ENCODE data around the gene TBXA2R. TPM values are rescaled to one million over a fixed set of nuclear protein-coding genes. Genes with fewer than 3 reads are reported as not detected.

Gene TBXA2R
- polyA plus RNA-seq, 3 donors: 0.56 to 3.7 (median 3.6) TPM

- H3K27ac ChIP-seq (ENCODE audit: low read depth, low read length): no peak overlapping the region
- 86 to 88% (median 87%) methylated on average over 10 of the region's 10 CpGs for WGBS, 3 donors
These were observed 56.9 kb downstream of the TBXA2R start for GRCh38 chr19:3549816-3550215.

DNA sequence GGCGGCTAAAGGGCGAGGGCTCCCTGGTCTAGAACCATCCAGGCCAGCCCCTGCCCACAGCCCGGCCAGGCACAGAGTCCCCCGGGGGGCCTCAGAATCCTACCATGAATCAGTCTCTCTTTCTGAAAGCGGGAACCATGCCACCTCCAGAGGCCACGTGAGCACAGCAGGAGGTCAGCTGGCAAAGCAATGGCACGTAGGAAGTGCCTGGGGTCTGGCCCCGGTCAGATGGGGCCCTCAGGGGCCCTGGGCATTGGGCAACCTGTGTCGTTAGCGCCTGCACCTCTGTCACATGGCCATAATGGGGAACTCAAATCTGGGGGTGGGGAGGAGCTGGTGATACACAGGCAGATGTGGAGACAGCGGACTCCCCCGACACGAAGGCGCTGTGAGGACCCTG is 58.1 kb downstream of the TBXA2R start:
- WGBS, 3 donors: 52 to 69% (median 55%) methylated on average over 14 of the region's 14 CpGs

DNA sequence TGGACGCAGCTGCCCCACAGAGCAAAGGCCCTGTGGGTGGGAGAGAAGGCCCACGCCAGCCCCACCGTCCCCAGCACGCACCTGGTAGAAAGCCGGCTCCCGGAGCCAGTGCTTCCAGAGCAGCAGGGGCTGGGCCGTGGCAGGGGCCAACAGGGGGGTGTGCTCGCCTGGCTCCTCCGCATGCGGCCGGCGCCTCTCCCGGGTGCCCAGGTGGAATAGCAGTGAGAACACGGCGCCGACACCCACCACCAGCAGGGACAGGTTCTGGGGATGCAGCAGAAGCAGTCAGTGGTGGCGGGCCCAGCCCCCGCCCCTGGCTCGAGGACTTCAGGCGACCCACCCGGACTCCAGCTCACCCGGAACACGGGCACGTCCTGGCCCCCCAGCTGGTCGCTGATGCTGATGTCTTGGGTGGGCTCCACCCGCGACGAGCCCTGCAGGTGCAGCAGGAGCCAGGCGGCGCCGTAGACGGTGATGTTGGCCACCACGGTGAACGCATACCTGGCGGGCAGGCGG is 58.9 kb downstream of the TBXA2R start:
- WGBS, 3 donors: 86 to 91% (median 88%) methylated on average over 29 to 36 of the region's 36 CpGs

More for the DNA sequence above, 58.1 kb downstream of the TBXA2R start:
- no peak overlapping the region for H3K27ac ChIP-seq (ENCODE audit: low read depth, low read length)

DNA sequence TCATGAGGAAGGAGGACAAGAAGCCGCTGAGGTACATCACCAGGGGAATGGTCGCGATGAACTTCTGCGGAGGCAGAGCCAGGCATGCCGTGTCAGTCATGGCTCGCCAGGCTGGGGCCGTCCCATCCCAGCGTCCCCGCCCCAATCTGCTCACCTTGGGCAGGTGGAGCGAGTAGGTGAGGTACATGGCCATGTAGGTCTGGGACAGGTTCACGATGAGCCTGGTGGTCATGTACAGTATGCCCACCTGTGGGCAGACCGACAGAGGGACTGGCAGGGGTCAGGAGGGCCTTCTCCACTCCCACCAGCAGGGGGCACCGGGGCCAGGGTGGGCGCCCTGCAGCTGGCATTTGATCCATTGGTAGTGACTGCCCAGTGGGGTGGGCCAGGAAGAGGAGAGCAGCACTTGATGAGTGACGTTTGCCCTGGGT is 59.4 kb downstream of the TBXA2R start:
- 85 to 90% (median 88%) methylated on average over 15 of the region's 15 CpGs for WGBS, 3 donors
- H3K27ac ChIP-seq (ENCODE audit: low read depth, low read length): no peak overlapping the region

More for the DNA sequence above, 58.9 kb downstream of the TBXA2R start:
- no peak overlapping the region for H3K27ac ChIP-seq (ENCODE audit: low read depth, low read length)

DNA sequence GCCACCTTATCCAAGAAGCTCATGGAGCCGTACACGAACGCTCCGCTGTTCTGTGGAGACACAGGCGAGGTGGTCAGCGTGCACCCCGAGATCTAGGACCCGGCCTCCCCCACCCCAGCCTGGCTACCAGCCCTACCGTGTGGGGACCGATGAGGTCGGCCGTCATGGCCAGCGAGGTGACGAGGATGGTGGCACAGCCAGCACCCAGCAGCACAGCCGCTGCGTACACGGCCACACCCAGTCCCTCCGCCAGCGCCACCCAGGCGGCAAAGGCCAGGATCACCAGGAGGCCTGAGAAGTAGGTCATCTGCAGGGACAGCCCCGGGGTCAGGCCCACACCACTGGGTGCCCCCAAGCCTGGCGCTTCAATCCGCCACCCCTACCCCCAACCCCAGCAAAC is 60.6 kb downstream of the TBXA2R start:
- WGBS, 3 donors: 86 to 93% (median 89%) methylated on average over 23 of the region's 23 CpGs
- H3K27ac ChIP-seq (ENCODE audit: low read depth, low read length): no peak overlapping the region

GRCh38 chr19:3545669-3546034 is 61.0 kb downstream of the TBXA2R start:
- WGBS, 3 donors: 76 to 86% (median 77%) methylated on average over 10 of the region's 10 CpGs
- no peak overlapping the region for H3K27ac ChIP-seq (ENCODE audit: low read depth, low read length)

- 60 to 67% (median 61%) methylated on average over 21 to 30 of the region's 30 CpGs for WGBS, 3 donors
- no peak overlapping the region for H3K27ac ChIP-seq (ENCODE audit: low read depth, low read length)
These were observed 61.7 kb downstream of the TBXA2R start for GRCh38 chr19:3544742-3545668.

Other genes with a start within 250 kb of the TBXA2R start
- gene NFIC, start 240.3 kb downstream of the TBXA2R start, polyA plus RNA-seq: 10 to 100 TPM; 57.8 to 87.3 (median 81.7) TPM
- gene SMIM24, start 126.3 kb downstream of the TBXA2R start, polyA plus RNA-seq: 10 to 100 TPM in 1 of 3 donors, 1 to 10 TPM in 2; 1.2 to 18.6 (median 1.9) TPM
- not detected for gene SMIM44, start 123.4 kb downstream of the TBXA2R start, polyA plus RNA-seq
- 10 to 100 TPM in 2 of 3 donors, 1 to 10 TPM in 1; 7.8 to 16.3 (median 11.6) TPM for gene DOHH, start 106.2 kb downstream of the TBXA2R start, polyA plus RNA-seq
- 10 to 100 TPM; 13.3 to 15.6 (median 14.4) TPM for gene FZR1, start 100.6 kb downstream of the TBXA2R start, polyA plus RNA-seq
- under 1 TPM in 2 of 3 donors, not detected in 1; 0.13 to 0.84 TPM for gene TEKTIP1, start 67.7 kb downstream of the TBXA2R start, polyA plus RNA-seq
- gene MFSD12, start 49.3 kb downstream of the TBXA2R start, polyA plus RNA-seq: 10 to 100 TPM; 26.3 to 32.9 (median 31.8) TPM
- 10 to 100 TPM; 38.6 to 73.8 (median 65.1) TPM for gene HMG20B, start 33.9 kb downstream of the TBXA2R start, polyA plus RNA-seq
- gene GIPC3, start 21.4 kb downstream of the TBXA2R start, polyA plus RNA-seq: 1 to 10 TPM in 2 of 3 donors, under 1 TPM in 1; 0.33 to 1.7 (median 1.5) TPM
- 10 to 100 TPM; 11.6 to 16.5 (median 12.1) TPM for gene CACTIN, start 19.9 kb upstream of the TBXA2R start, polyA plus RNA-seq
- 10 to 100 TPM in 2 of 3 donors, 1 to 10 TPM in 1; 8.7 to 18.7 (median 18.0) TPM for gene PIP5K1C, start 93.6 kb upstream of the TBXA2R start, polyA plus RNA-seq
- 1 to 10 TPM in 2 of 3 donors, under 1 TPM in 1; 0.45 to 7.4 (median 4.2) TPM for gene TJP3, start 101.5 kb upstream of the TBXA2R start, polyA plus RNA-seq
- gene APBA3, start 154.8 kb upstream of the TBXA2R start, polyA plus RNA-seq: 10 to 100 TPM in 2 of 3 donors, 1 to 10 TPM in 1; 9.1 to 14.7 (median 10.3) TPM
- 100 to 1,000 TPM in 2 of 3 donors, 10 to 100 TPM in 1; 89.4 to 128 (median 114) TPM for gene MRPL54, start 155.8 kb upstream of the TBXA2R start, polyA plus RNA-seq
- not detected for gene RAX2, start 165.4 kb upstream of the TBXA2R start, polyA plus RNA-seq
- 1 to 10 TPM in 2 of 3 donors, under 1 TPM in 1; 1.00 to 2.6 (median 2.0) TPM for gene MATK, start 179.5 kb upstream of the TBXA2R start, polyA plus RNA-seq